ENCODE data around the gene ZNF728.

DNA sequence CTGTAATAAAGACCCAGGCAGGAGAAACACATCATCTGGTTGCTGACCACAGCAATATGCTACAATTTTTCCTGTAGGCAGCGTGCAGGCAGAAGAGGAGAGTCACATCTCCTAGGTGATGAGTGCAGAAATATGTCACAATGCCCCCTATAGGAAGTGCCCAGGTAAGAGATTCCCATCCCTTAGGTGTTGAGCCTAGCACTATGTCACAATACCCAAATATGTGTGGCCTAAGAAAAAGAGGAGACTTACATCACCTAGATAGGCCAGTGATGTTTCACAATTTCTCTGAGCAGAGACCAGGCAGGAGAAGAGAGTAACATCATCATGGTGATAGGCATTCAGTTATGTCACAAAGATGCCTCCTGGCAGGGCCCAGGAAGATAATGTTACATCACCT, 49.4 kb upstream of the ZNF728 start:
- TF ChIP-seq, protein P1, sequence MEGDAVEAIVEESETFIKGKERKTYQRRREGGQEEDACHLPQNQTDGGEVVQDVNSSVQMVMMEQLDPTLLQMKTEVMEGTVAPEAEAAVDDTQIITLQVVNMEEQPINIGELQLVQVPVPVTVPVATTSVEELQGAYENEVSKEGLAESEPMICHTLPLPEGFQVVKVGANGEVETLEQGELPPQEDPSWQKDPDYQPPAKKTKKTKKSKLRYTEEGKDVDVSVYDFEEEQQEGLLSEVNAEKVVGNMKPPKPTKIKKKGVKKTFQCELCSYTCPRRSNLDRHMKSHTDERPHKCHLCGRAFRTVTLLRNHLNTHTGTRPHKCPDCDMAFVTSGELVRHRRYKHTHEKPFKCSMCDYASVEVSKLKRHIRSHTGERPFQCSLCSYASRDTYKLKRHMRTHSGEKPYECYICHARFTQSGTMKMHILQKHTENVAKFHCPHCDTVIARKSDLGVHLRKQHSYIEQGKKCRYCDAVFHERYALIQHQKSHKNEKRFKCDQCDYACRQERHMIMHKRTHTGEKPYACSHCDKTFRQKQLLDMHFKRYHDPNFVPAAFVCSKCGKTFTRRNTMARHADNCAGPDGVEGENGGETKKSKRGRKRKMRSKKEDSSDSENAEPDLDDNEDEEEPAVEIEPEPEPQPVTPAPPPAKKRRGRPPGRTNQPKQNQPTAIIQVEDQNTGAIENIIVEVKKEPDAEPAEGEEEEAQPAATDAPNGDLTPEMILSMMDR (conservative IDR thresholded peaks at IDR 0.05 in 1 of 2, IDR thresholded peaks at IDR 0.05 in 1 of 2; ENCODE audit: extremely low read depth in 1 of 2, insufficient read depth in 1 of 2, low read depth in 1 of 2, low read length in 2 of 2) = no peak
- TF ChIP-seq EZH2 (IDR thresholded peaks at IDR 0.05; ENCODE audit: borderline replicate concordance, low read length) = no peak

Data from mammary epithelial cell (primary cell).